WI38 (cell line): ENCODE results near the gene AMBRA1.

ENCODE experiments used
- H3K4me3 ChIP-seq: 2 replicates; pipeline ENCODE4 v1.5.1; 2011; ENCODE audit warnings: low read depth, mild to moderate bottlenecking, control low read depth, low read length
- CTCF ChIP-seq: IDR thresholded peaks from 2 replicates; pipeline ENCODE4 v1.5.1; 2012; ENCODE audit warnings: low read depth, mild to moderate bottlenecking, control low read depth, low read length

AMBRA1 gene

GRCh38 chr11:46362156-46363030, 231.4 kb downstream of the AMBRA1 start:
- H3K4me3 ChIP-seq, result no peak overlapping the region
- no peak for TF ChIP-seq CTCF

GRCh38 chr11:46361283-46362155, 232.3 kb downstream of the AMBRA1 start:
- TF ChIP-seq CTCF, result no peak
- peak overlapping the region; percentile 13; the same call in 1 of the 2 replicates for H3K4me3 ChIP-seq

- no peak overlapping the region; the same call in 1 of the 2 replicates for H3K4me3 ChIP-seq
- TF ChIP-seq CTCF, result no peak
These were observed 232.9 kb downstream of the AMBRA1 start for GRCh38 chr11:46360878-46361277.

GRCh38 chr11:46359953-46360352, 233.9 kb downstream of the AMBRA1 start:
- no peak for TF ChIP-seq CTCF
- H3K4me3 ChIP-seq, result no peak overlapping the region

- no peak for TF ChIP-seq CTCF
- no peak overlapping the region for H3K4me3 ChIP-seq
These were observed 236.3 kb downstream of the AMBRA1 start for GRCh38 chr11:46357483-46357936.

GRCh38 chr11:46356924-46357482, 236.8 kb downstream of the AMBRA1 start:
- no peak for TF ChIP-seq CTCF
- H3K4me3 ChIP-seq, result no peak overlapping the region
